GM18858 (cell line): ENCODE results near the gene NTRK3.

ENCODE experiments used
- ATAC-seq: cut with Tn5 transposase; IDR thresholded peaks from one replicate; pipeline ENCODE4 v1.9.1; 2021; ENCODE audit not compliant: unreplicated experiment

The NTRK3 gene

GRCh38 chr15:87949575-87950223 lies 306.8 kb downstream of the NTRK3 start:
- no peak for ATAC-seq

GRCh38 chr15:87949151-87949574 lies 307.4 kb downstream of the NTRK3 start:
- ATAC-seq = no peak

GRCh38 chr15:87947560-87947959 lies 309.0 kb downstream of the NTRK3 start:
- ATAC-seq = no peak

GRCh38 chr15:87945246-87945645 lies 311.3 kb downstream of the NTRK3 start:
- no peak for ATAC-seq

GRCh38 chr15:87944691-87945090 lies 311.8 kb downstream of the NTRK3 start:
- ATAC-seq = no peak

- ATAC-seq = no peak
Measured at GRCh38 chr15:87944050-87944449, 312.5 kb downstream of the NTRK3 start.

- ATAC-seq = no peak
Measured at GRCh38 chr15:87943626-87944025, 312.9 kb downstream of the NTRK3 start.

GRCh38 chr15:87942316-87942715 lies 314.2 kb downstream of the NTRK3 start:
- ATAC-seq = no peak

- no peak for ATAC-seq
Measured at GRCh38 chr15:87941606-87942005, 314.9 kb downstream of the NTRK3 start.

GRCh38 chr15:87940768-87941167 lies 315.8 kb downstream of the NTRK3 start:
- ATAC-seq = no peak

GRCh38 chr15:87939848-87940457 lies 316.6 kb downstream of the NTRK3 start:
- no peak for ATAC-seq

GRCh38 chr15:87938031-87938430 lies 318.5 kb downstream of the NTRK3 start:
- no peak for ATAC-seq

GRCh38 chr15:87935583-87935982 lies 321.0 kb downstream of the NTRK3 start:
- ATAC-seq = no peak

GRCh38 chr15:87931584-87931983 lies 325.0 kb downstream of the NTRK3 start:
- ATAC-seq = no peak

GRCh38 chr15:87930457-87930856 lies 326.1 kb downstream of the NTRK3 start:
- ATAC-seq = no peak

GRCh38 chr15:87929841-87930240 lies 326.7 kb downstream of the NTRK3 start:
- no peak for ATAC-seq

GRCh38 chr15:87924433-87924832 lies 332.1 kb downstream of the NTRK3 start:
- ATAC-seq = no peak

GRCh38 chr15:87919064-87919463 lies 337.5 kb downstream of the NTRK3 start:
- no peak for ATAC-seq

GRCh38 chr15:87917480-87917879 lies 339.1 kb downstream of the NTRK3 start:
- ATAC-seq = no peak

- ATAC-seq = no peak
Measured at GRCh38 chr15:87916208-87916607, 340.3 kb downstream of the NTRK3 start.

- no peak for ATAC-seq
Measured at GRCh38 chr15:87910301-87910700, 346.2 kb downstream of the NTRK3 start.

- no peak for ATAC-seq
Measured at GRCh38 chr15:87907676-87908446, 348.7 kb downstream of the NTRK3 start.
